HCT116 (cell line): ENCODE results near the gene PTPN22. TPM values are rescaled to one million over a fixed set of nuclear protein-coding genes. Genes with fewer than 3 reads are reported as not detected.

Experiments used
- ATAC-seq: fragments of 200-7000 bp; cut with Tn5 transposase; 2 replicates; pipeline ENCODE4 v1.9.1; 2020; ENCODE audit warnings: mild to moderate bottlenecking, moderate library complexity
- BruUV-seq: library from RNA; stranded (reverse); fragments of 400-500 nt; replicated peaks from 2 replicates; lab custom pipeline; 2021; lab: Mats Ljungman, UMichigan
- CTCF ChIA-PET: fragments of 300-600 bp; sonication (Branson Sonifier 250); formaldehyde crosslinking; loops from one replicate; lab custom pipeline; 2021; ENCODE audit warnings: antibody characterized with exemption; lab: Charles Lee
- POLR2A ChIA-PET: fragments of 300-600, 350-600 bp; sonication (Branson Sonifier 250); formaldehyde crosslinking; loops from one replicate; lab custom pipeline; 2021; ENCODE audit warnings: antibody characterized with exemption; lab: Charles Lee
- RAD21 ChIA-PET, 2 experiments: fragments of 300-600 bp; sonication (Branson Sonifier 250); formaldehyde crosslinking; loops; one replicate each; lab custom pipeline; 2023; ENCODE audit warnings: low total read pairs in 2 of 2; ENCODE audit not compliant: uncharacterized antibody in 2 of 2, unreplicated experiment in 2 of 2, low non-redundant PET in 1 of 2; lab: Charles Lee
- DNase-seq: peaks from one replicate; pipeline ENCODE4 v3.0.0-alpha.2; 2010; ENCODE audit warnings: low read depth, low spot score
- H2AFZ ChIP-seq: fragments of 200-600 bp; shearing (Covaris generic), sonication (generic); 2 replicates; pipeline ENCODE4 v1.6.1; 2017; ENCODE audit warnings: low read depth, mixed run types, mixed read lengths, antibody characterized with exemption, low read length; ENCODE audit not compliant: poor library complexity, severe bottlenecking
- H3K27ac ChIP-seq: 2 replicates; pipeline ENCODE4 v1.5.1; 2012; ENCODE audit warnings: low read depth, low read length
- H3K27me3 ChIP-seq: fragments of 200-600 bp; sonication (generic); 2 replicates; pipeline ENCODE4 v1.6.1; 2016; ENCODE audit warnings: mixed run types, low read length, mixed read lengths; ENCODE audit not compliant: insufficient read depth
- H3K36me3 ChIP-seq, 2 experiments: fragments of 200-500 bp in 1 of 2; fragments of 200-600 bp in 1 of 2; sonication (Bioruptor generic) in 1 of 2; sonication (generic) in 1 of 2; 2 replicates each; pipeline versions ENCODE4 v1.5.1 to v1.6.1; 2014 to 2016; ENCODE audit warnings: low read length in 2 of 2, inconsistent platforms in 1 of 2, mixed read lengths in 1 of 2, mixed run types in 1 of 2; ENCODE audit not compliant: insufficient read depth in 2 of 2, control insufficient read depth in 1 of 2
- H3K4me1 ChIP-seq, 2 experiments: fragments of 200-600 bp in 1 of 2; sonication (generic) in 1 of 2; 2 replicates each; pipeline versions ENCODE4 v1.5.1 to v1.6.1; 2012 to 2017; ENCODE audit warnings: low read length in 2 of 2, inconsistent platforms in 1 of 2, mild to moderate bottlenecking in 1 of 2, mixed read lengths in 1 of 2, mixed run types in 1 of 2, moderate library complexity in 1 of 2; ENCODE audit not compliant: insufficient read depth in 2 of 2, control insufficient read depth in 1 of 2
- H3K4me2 ChIP-seq: fragments of 200-600 bp; sonication (generic); 2 replicates; pipeline ENCODE4 v1.6.1; 2017; ENCODE audit warnings: mixed run types, low read length, mixed read lengths
- H3K4me3 ChIP-seq, 2 experiments: fragments of 200-600 bp in 1 of 2; sonication (generic) in 1 of 2; replicated peaks in 1 of 2; 2 replicates each; pipeline ENCODE4 v1.5.1; 2011 to 2016; ENCODE audit warnings: low read length in 2 of 2, control low read depth in 1 of 2, low read depth in 1 of 2, mild to moderate bottlenecking in 1 of 2, mixed read lengths in 1 of 2, mixed run types in 1 of 2
- H3K79me2 ChIP-seq: fragments of 200-600 bp; sonication (generic); 2 replicates; pipeline ENCODE4 v1.6.1; 2017; ENCODE audit warnings: mild to moderate bottlenecking, mixed run types, low read length, moderate library complexity, mixed read lengths; ENCODE audit not compliant: insufficient read depth
- H3K9ac ChIP-seq: fragments of 200-600 bp; sonication (generic); 2 replicates; pipeline ENCODE4 v1.6.1; 2016; ENCODE audit warnings: low read length, mixed read lengths
- H3K9me2 ChIP-seq: fragments of 200-600 bp; sonication (generic), shearing (Covaris generic); 2 replicates; pipeline ENCODE4 v1.6.1; 2017; ENCODE audit warnings: mixed run types, mild to moderate bottlenecking, moderate library complexity; ENCODE audit not compliant: insufficient read depth
- H3K9me3 ChIP-seq, 2 experiments: fragments of 200-500 bp in 1 of 2; fragments of 200-600 bp in 1 of 2; sonication (Bioruptor generic) in 1 of 2; sonication (generic) in 1 of 2; 2 replicates each; pipeline ENCODE4 v1.6.1; 2014 to 2017; ENCODE audit warnings: low read length in 2 of 2, mixed read lengths in 2 of 2, inconsistent platforms in 1 of 2, low read depth in 1 of 2, mild to moderate bottlenecking in 1 of 2, mixed run types in 1 of 2, moderate library complexity in 1 of 2; ENCODE audit not compliant: control insufficient read depth in 1 of 2, insufficient read depth in 1 of 2
- H4K20me1 ChIP-seq: fragments of 200-600 bp; sonication (generic), shearing (Covaris generic); 2 replicates; pipeline ENCODE4 v1.6.1; 2017; ENCODE audit warnings: mixed run types, mild to moderate bottlenecking, moderate library complexity; ENCODE audit not compliant: insufficient read depth
- CBX3 ChIP-seq: IDR thresholded peaks from 2 replicates; pipeline ENCODE4 v1.6.1; 2012; ENCODE audit warnings: low read depth
- CEBPB ChIP-seq: IDR thresholded peaks from 2 replicates; pipeline ENCODE4 v1.6.1; 2012; ENCODE audit warnings: low read depth
- EGR1 ChIP-seq: IDR thresholded peaks from 2 replicates; pipeline ENCODE4 v1.6.1; 2012; ENCODE audit warnings: low read depth
- ELF1 ChIP-seq: IDR thresholded peaks from 2 replicates; pipeline ENCODE4 v1.6.1; 2012; ENCODE audit warnings: low read depth, borderline replicate concordance
- EZH2 ChIP-seq: fragments of 200-600 bp; sonication (generic); IDR thresholded peaks from 2 replicates; pipeline ENCODE4 v1.6.1; 2017; ENCODE audit warnings: antibody characterized with exemption, mixed run types
- EZH2phosphoT487 ChIP-seq: fragments of 200-600 bp; IDR thresholded peaks from 2 replicates; pipeline ENCODE4 v1.6.1; 2018; ENCODE audit warnings: antibody characterized with exemption, borderline replicate concordance
- JUND ChIP-seq: IDR thresholded peaks from 2 replicates; pipeline ENCODE4 v1.6.1; 2012
- POLR2A ChIP-seq: IDR thresholded peaks from 2 replicates; pipeline ENCODE4 v1.7.0; 2011; ENCODE audit warnings: borderline replicate concordance; ENCODE audit not compliant: insufficient read depth, insufficient read length; ENCODE audit errors: extremely low read depth
- RAD21 ChIP-seq: IDR thresholded peaks from 2 replicates; pipeline ENCODE4 v1.6.1; 2012; ENCODE audit warnings: low read depth, mild to moderate bottlenecking
- REST ChIP-seq: IDR thresholded peaks from 2 replicates; pipeline ENCODE4 v1.6.1; 2012; ENCODE audit warnings: low read depth
- SIN3A ChIP-seq: IDR thresholded peaks from 2 replicates; pipeline ENCODE4 v1.6.1; 2012; ENCODE audit warnings: low read depth
- SP1 ChIP-seq: IDR thresholded peaks from 2 replicates; pipeline ENCODE4 v1.6.1; 2012; ENCODE audit warnings: low read depth
- SRF ChIP-seq: IDR thresholded peaks from 2 replicates; pipeline ENCODE4 v1.6.1; 2012; ENCODE audit warnings: low read depth
- TCF7L2 ChIP-seq: IDR thresholded peaks from 2 replicates; pipeline ENCODE4 v1.7.0; 2011; ENCODE audit warnings: borderline replicate concordance, inconsistent platforms; ENCODE audit not compliant: insufficient read depth, insufficient read length; ENCODE audit errors: extremely low read depth
- ZNF274 ChIP-seq: fragments of 200-500 bp; sonication (Bioruptor generic); IDR thresholded peaks from 2 replicates; pipeline ENCODE4 v1.6.1; 2014; ENCODE audit warnings: mild to moderate bottlenecking, low read depth, low read length, inconsistent platforms
- intact Hi-C: fragments of 100-400 bp; cut with micrococcal nuclease; formaldehyde crosslinking; loops from 2 replicates; pipeline ENCODE4 v1.10.0; 2022
- total RNA-seq: library from RNA; stranded (reverse); gene quantifications from one replicate; pipeline ENCODE4 v1.2.1, GENCODE V29; 2021; ENCODE audit not compliant: unreplicated experiment
- TF ChIP-seq, protein P1 (sequence below): IDR thresholded peaks from 2 replicates; pipeline ENCODE4 v1.6.1; 2012
- TF ChIP-seq, protein P2 (sequence below), 3 experiments: fragments of 200-600 bp in 1 of 3; sonication (generic) in 1 of 3; IDR thresholded peaks in 2 of 3; conservative IDR thresholded peaks in 1 of 3; 2 replicates each; pipeline ENCODE4 v1.5.1; 2012 to 2017; ENCODE audit warnings: low read depth in 2 of 3, low read length in 2 of 3, antibody characterized with exemption in 1 of 3, borderline replicate concordance in 1 of 3, control low read depth in 1 of 3, mild to moderate bottlenecking in 1 of 3, mixed read lengths in 1 of 3, mixed run types in 1 of 3, moderate library complexity in 1 of 3; ENCODE audit not compliant: insufficient read depth in 1 of 3
- TF ChIP-seq, protein P3 (sequence below): IDR thresholded peaks from 2 replicates; pipeline ENCODE4 v1.6.1; 2011; ENCODE audit warnings: mild to moderate bottlenecking, low read length, moderate library complexity; ENCODE audit not compliant: insufficient replicate concordance; ENCODE audit errors: extremely low read depth

Gene PTPN22
- total RNA-seq, 1 experiment from 2014 or later: 0.17 TPM

DNA sequence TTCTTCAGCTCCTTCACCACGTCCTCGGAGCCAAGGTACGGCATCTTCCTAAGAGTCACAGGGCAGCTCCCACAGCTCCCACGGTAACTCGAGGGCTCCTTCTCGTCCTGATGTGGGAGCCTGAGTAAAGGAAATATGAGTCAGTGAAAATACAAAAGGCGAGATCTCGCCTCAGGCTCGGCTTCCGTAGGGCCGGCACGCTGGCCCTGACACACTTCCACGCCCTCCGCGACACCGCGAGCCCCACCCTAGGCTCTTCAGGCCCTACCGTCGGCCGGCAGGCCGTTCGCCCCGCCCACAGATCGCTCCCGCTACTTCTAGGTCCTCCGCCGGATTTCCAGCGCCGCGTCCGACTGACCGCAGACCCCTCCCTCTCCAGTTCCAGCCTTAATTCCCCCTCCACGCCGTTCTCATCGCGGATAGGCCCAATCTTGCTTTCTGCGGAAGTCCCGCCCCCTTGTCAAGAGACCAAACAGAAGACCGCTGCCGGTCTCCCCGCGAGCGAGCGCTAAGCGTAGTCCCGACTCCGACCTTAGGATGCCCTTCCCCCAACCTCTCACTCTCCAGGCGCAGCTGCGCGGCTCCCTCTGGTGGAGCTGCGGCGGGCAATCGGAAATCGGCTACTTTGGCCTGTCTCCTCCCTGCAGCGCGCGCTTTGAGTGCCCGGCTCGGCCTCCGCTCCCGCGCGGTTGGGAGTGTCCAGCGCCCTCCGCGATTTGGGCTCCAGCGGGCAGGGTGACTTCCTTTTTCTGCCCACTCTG is 33.3 kb upstream of the PTPN22 start, which contains the start of the genes AP4B1 and DCLRE1B:
TSS of gene AP4B1 (minus strand) at position 126 of the 761 bp plus-strand sequence. CDS start at position 44, 82 bp downstream.
TSS of gene DCLRE1B (plus strand) at position 653 of the 761 bp plus-strand sequence. CDS start 261 bp downstream, outside the sequence.
- peaks cover 4 to 15% of the 10 kb centered on the region in 2 experiments; a peak in 3 of 4 replicates for H3K4me1 ChIP-seq
- no peak for TF ChIP-seq EZH2phosphoT487
- TF ChIP-seq RAD21: peak; percentile 93
- TF ChIP-seq EZH2: no peak
- peak; percentile 82; the same call in 1 of the 2 replicates for TF ChIP-seq SIN3A
- no peak for TF ChIP-seq CEBPB
- peak; percentile 63 for TF ChIP-seq POLR2A
- TF ChIP-seq SRF: peak; percentile 95
- peak; percentile 71 for TF ChIP-seq ELF1
- TF ChIP-seq, protein P1, sequence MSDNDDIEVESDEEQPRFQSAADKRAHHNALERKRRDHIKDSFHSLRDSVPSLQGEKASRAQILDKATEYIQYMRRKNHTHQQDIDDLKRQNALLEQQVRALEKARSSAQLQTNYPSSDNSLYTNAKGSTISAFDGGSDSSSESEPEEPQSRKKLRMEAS: peak; percentile 82
- peak; percentile 13; the same call in 1 of the 2 replicates for TF ChIP-seq EGR1
- no peak; the same call in 1 of the 2 replicates for TF ChIP-seq JUND
- TF ChIP-seq TCF7L2: peak; percentile 93
- peak; percentile 53 for TF ChIP-seq CBX3
- TF ChIP-seq, protein P2, sequence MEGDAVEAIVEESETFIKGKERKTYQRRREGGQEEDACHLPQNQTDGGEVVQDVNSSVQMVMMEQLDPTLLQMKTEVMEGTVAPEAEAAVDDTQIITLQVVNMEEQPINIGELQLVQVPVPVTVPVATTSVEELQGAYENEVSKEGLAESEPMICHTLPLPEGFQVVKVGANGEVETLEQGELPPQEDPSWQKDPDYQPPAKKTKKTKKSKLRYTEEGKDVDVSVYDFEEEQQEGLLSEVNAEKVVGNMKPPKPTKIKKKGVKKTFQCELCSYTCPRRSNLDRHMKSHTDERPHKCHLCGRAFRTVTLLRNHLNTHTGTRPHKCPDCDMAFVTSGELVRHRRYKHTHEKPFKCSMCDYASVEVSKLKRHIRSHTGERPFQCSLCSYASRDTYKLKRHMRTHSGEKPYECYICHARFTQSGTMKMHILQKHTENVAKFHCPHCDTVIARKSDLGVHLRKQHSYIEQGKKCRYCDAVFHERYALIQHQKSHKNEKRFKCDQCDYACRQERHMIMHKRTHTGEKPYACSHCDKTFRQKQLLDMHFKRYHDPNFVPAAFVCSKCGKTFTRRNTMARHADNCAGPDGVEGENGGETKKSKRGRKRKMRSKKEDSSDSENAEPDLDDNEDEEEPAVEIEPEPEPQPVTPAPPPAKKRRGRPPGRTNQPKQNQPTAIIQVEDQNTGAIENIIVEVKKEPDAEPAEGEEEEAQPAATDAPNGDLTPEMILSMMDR (IDR thresholded peaks at IDR 0.05 in 2 of 3, conservative IDR thresholded peaks at IDR 0.05 in 1 of 3; ENCODE audit: borderline replicate concordance in 1 of 3, insufficient read depth in 1 of 3, low read depth in 2 of 3, low read length in 2 of 3): peak; percentile 54 to 77 (median 54); a peak in 5 of 6 replicates
- TF ChIP-seq, protein P3, sequence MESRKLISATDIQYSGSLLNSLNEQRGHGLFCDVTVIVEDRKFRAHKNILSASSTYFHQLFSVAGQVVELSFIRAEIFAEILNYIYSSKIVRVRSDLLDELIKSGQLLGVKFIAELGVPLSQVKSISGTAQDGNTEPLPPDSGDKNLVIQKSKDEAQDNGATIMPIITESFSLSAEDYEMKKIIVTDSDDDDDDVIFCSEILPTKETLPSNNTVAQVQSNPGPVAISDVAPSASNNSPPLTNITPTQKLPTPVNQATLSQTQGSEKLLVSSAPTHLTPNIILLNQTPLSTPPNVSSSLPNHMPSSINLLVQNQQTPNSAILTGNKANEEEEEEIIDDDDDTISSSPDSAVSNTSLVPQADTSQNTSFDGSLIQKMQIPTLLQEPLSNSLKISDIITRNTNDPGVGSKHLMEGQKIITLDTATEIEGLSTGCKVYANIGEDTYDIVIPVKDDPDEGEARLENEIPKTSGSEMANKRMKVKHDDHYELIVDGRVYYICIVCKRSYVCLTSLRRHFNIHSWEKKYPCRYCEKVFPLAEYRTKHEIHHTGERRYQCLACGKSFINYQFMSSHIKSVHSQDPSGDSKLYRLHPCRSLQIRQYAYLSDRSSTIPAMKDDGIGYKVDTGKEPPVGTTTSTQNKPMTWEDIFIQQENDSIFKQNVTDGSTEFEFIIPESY: peak; percentile 79
- TF ChIP-seq REST: no peak
- no peak for TF ChIP-seq ZNF274
- peak; percentile 92 for TF ChIP-seq SP1

More for the DNA sequence above, 33.3 kb upstream of the PTPN22 start, which contains the start of the genes AP4B1 and DCLRE1B:
- intact Hi-C loops: loop anchor here (1.0 to 10.0 kb wide), 4 partner anchors 24 to 770 kb away; partner anchors contain the start of genes HIPK1 and RSBN1
- peak within 1 kb of the TSS; percentile 99 for H3K4me3 ChIP-seq
- RAD21 ChIA-PET: interaction anchor here in 1 of 2 experiments (0.6 to 1.4 kb wide), 2 partner anchors 24 to 58 kb away, joined by 3 read pairs; partner anchors contain the start of gene HIPK1
- peak within 1 kb of the TSS; percentile 86 for H3K4me2 ChIP-seq
- no peaks in the 10 kb centered on the region for H3K27me3 ChIP-seq
- peak; percentile 99 for DNase-seq
- CTCF ChIA-PET: interaction anchor here (0.6 to 1.7 kb wide), 2 partner anchors 24 to 915 kb away, joined by 5 to 6 read pairs; partner anchors contain the start of gene HIPK1
- POLR2A ChIA-PET: interaction anchor here (0.7 to 3.4 kb wide), 2 partner anchors 20 to 25 kb away, joined by 4 to 24 read pairs; partner anchors contain the start of gene HIPK1
- BruUV-seq: no TSS peak
- peaks cover 6 to 8% of the 10 kb centered on the region in 2 experiments; a peak in 2 of 4 replicates for H3K36me3 ChIP-seq
- no peaks in the 10 kb centered on the region for H3K9me3 ChIP-seq
- peak within 1 kb of the TSS; percentile 49 for H2AFZ ChIP-seq
- ATAC-seq: peak; percentile 92
- H3K9me2 ChIP-seq: no peaks in the 10 kb centered on the region
- peak within 1 kb of the TSS; percentile 90 for H3K9ac ChIP-seq
- H3K27ac ChIP-seq: peak within 1 kb of the TSS; percentile 83
- no peaks in the 10 kb centered on the region for H4K20me1 ChIP-seq
- peaks cover 26% of the 10 kb centered on the region for H3K79me2 ChIP-seq
